Measurements from ENCODE around the gene GNG7.

GNG7 gene

GRCh38 chr19:2604747-2605329, 97.7 kb downstream of the GNG7 start:
- Histone ChIP-seq H3K4me2 (ENCODE audit: low read length) (no peak overlapping the region), H4K20me1 (ENCODE audit: insufficient read depth, low read length) (no peaks in the 10 kb centered on the region), H3K36me3 (replicated peaks; ENCODE audit: low read depth, low read length) (peaks cover 4% of the 10 kb centered on the region), H3K9me3 (ENCODE audit: insufficient read depth, low read length) (no peaks in the 10 kb centered on the region), H3K4me3 (ENCODE audit: low read length) (no peak overlapping the region), H2AFZ (ENCODE audit: low read depth, low read length) (no peak overlapping the region), H3K27me3 (ENCODE audit: low read depth, low read length) (peaks cover 4% of the 10 kb centered on the region; the same call in 1 of the 2 replicates), H3K4me1 (ENCODE audit: low read length) (peaks cover 23% of the 10 kb centered on the region), H3K9ac (ENCODE audit: low read length) (no peak overlapping the region), H3K79me2 (ENCODE audit: low read length) (no peaks in the 10 kb centered on the region), H3K27ac (ENCODE audit: low read length) (no peak overlapping the region)
- TF ChIP-seq CTCF (IDR thresholded peaks at IDR 0.05; ENCODE audit: low read depth, low read length) (no peak), EZH2phosphoT487 (IDR thresholded peaks at IDR 0.05; ENCODE audit: low read depth) (no peak)

GRCh38 chr19:2603334-2603733, 99.2 kb downstream of the GNG7 start:
- Histone ChIP-seq H3K27ac (ENCODE audit: low read length) (no peak overlapping the region), H3K4me2 (ENCODE audit: low read length) (no peak overlapping the region), H3K4me3 (ENCODE audit: low read length) (no peak overlapping the region), H3K36me3 (replicated peaks; ENCODE audit: low read depth, low read length) (peaks cover 4% of the 10 kb centered on the region), H3K27me3 (ENCODE audit: low read depth, low read length) (peaks cover 4% of the 10 kb centered on the region; the same call in 1 of the 2 replicates), H2AFZ (ENCODE audit: low read depth, low read length) (no peak overlapping the region), H3K9ac (ENCODE audit: low read length) (no peak overlapping the region), H3K4me1 (ENCODE audit: low read length) (peaks cover 19% of the 10 kb centered on the region), H4K20me1 (ENCODE audit: insufficient read depth, low read length) (no peaks in the 10 kb centered on the region), H3K79me2 (ENCODE audit: low read length) (no peaks in the 10 kb centered on the region), H3K9me3 (ENCODE audit: insufficient read depth, low read length) (no peaks in the 10 kb centered on the region)
- no peak for TF ChIP-seq EZH2phosphoT487 (IDR thresholded peaks at IDR 0.05; ENCODE audit: low read depth)
- no peak for TF ChIP-seq CTCF (IDR thresholded peaks at IDR 0.05; ENCODE audit: low read depth, low read length)

GRCh38 chr19:2602391-2603181, 99.9 kb downstream of the GNG7 start:
- Histone ChIP-seq H3K36me3 (replicated peaks; ENCODE audit: low read depth, low read length) (peaks cover 4% of the 10 kb centered on the region), H3K4me3 (ENCODE audit: low read length) (no peak overlapping the region), H3K79me2 (ENCODE audit: low read length) (no peaks in the 10 kb centered on the region), H3K4me2 (ENCODE audit: low read length) (no peak overlapping the region), H3K27ac (ENCODE audit: low read length) (no peak overlapping the region), H3K9me3 (ENCODE audit: insufficient read depth, low read length) (no peaks in the 10 kb centered on the region), H3K9ac (ENCODE audit: low read length) (no peak overlapping the region), H3K4me1 (ENCODE audit: low read length) (peaks cover 16% of the 10 kb centered on the region), H3K27me3 (ENCODE audit: low read depth, low read length) (peaks cover 4% of the 10 kb centered on the region; the same call in 1 of the 2 replicates), H4K20me1 (ENCODE audit: insufficient read depth, low read length) (no peaks in the 10 kb centered on the region), H2AFZ (ENCODE audit: low read depth, low read length) (no peak overlapping the region)
- TF ChIP-seq EZH2phosphoT487 (IDR thresholded peaks at IDR 0.05; ENCODE audit: low read depth) (no peak), CTCF (IDR thresholded peaks at IDR 0.05; ENCODE audit: low read depth, low read length) (no peak)
